ENCODE data around the gene FGF1. TPM values are rescaled to one million over a fixed set of nuclear protein-coding genes. Genes with fewer than 3 reads are reported as not detected.

The FGF1 gene
- total RNA-seq, 3 donors from 2014 or later, result 0.32 to 20.3 (median 6.6) TPM

DNA sequence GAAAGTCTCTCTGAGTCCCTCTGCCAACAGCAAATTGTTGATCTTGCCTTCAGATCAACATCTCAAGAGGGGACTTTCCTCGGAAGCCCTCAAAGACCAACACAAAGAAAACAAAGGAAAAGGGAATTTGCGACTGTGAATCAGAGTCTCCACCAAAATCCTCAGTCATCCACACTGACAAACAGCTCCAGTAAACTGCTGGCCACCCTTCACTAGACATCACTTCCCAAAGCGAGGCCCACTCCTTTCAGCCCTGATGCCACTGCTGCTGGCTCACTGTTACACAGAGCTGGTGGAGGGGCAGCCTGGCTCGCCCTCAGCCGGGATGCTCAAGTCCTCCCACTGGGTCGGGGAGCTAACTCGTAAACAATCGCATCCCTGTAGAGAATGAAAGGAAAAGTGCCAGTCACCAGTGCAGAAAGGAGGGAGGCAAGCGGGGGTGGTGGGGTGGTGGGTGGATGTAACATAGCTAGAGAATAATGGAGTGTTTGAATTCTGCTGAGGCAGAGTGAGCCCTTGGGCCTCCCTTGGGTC lies 1.3 kb downstream of the FGF1 start:
- TF ChIP-seq POLR2A (IDR thresholded peaks at IDR 0.05) (no peak), POLR2AphosphoS5 (IDR thresholded peaks at IDR 0.05) (no peak)
- TF ChIP-seq, protein P1, sequence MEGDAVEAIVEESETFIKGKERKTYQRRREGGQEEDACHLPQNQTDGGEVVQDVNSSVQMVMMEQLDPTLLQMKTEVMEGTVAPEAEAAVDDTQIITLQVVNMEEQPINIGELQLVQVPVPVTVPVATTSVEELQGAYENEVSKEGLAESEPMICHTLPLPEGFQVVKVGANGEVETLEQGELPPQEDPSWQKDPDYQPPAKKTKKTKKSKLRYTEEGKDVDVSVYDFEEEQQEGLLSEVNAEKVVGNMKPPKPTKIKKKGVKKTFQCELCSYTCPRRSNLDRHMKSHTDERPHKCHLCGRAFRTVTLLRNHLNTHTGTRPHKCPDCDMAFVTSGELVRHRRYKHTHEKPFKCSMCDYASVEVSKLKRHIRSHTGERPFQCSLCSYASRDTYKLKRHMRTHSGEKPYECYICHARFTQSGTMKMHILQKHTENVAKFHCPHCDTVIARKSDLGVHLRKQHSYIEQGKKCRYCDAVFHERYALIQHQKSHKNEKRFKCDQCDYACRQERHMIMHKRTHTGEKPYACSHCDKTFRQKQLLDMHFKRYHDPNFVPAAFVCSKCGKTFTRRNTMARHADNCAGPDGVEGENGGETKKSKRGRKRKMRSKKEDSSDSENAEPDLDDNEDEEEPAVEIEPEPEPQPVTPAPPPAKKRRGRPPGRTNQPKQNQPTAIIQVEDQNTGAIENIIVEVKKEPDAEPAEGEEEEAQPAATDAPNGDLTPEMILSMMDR (IDR thresholded peaks at IDR 0.05), result no peak
- peak overlapping the region; percentile 74 to 92 for H3K27ac ChIP-seq
- intact Hi-C loops (cut with DNase I; ENCODE audit: low total_unique reads), result no loop called here
- H3K4me3 ChIP-seq, result peak overlapping the region in 2 of 3 donors; percentile 39 to 54
- H3K36me3 ChIP-seq, result no peaks in the 10 kb centered on the region
- no peaks in the 10 kb centered on the region for H3K9me3 ChIP-seq
- no peaks in the 10 kb centered on the region for H3K27me3 ChIP-seq
- peaks cover 4 to 5% of the 10 kb centered on the region in 2 donors for H3K4me1 ChIP-seq
- DNase-seq (ENCODE audit: low spot score in 2 of 2), result no peak

DNA sequence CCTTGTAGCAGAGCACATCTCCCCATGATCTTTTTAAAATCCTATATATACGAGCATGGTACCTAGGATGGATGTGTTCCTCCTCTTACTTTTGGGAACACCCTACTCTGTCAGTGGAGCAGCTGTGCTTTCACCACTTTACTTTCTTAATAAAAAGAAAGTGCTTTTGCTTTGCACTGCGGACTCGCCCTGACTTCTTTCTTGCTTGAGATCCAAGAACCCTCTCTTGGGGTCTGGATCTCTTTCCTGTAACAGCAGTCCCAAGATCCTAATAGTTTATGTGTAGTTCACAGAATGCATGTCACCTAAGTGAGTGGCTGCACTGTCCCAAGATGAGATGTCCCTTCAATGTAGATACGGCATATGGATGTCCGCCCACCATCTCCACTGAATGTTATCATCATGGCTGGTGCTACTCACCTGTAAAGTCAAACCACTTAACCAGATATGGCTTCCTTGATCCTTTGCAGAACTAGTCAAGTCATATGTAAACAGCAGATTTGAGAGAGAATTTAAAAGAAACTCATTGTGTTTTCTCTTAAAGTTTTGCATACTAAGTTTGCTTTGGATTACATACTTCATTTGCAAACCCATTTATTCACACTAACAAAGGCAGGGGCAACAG lies 1.9 kb downstream of the FGF1 start:
- H3K9me3 ChIP-seq, result no peaks in the 10 kb centered on the region
- no peak for TF ChIP-seq POLR2AphosphoS5 (IDR thresholded peaks at IDR 0.05)
- no peak for TF ChIP-seq POLR2A (IDR thresholded peaks at IDR 0.05)
- TF ChIP-seq, protein P1 (IDR thresholded peaks at IDR 0.05), result no peak
- H3K27ac ChIP-seq, result peak overlapping the region; percentile 74 to 92
- H3K36me3 ChIP-seq, result no peaks in the 10 kb centered on the region
- DNase-seq (ENCODE audit: low spot score in 2 of 2), result no peak
- peak overlapping the region in 2 of 3 donors; percentile 39 to 54 for H3K4me3 ChIP-seq
- no peaks in the 10 kb centered on the region for H3K27me3 ChIP-seq
- intact Hi-C loops (cut with DNase I; ENCODE audit: low total_unique reads), result no loop called here
- H3K4me1 ChIP-seq, result peaks cover 4 to 5% of the 10 kb centered on the region in 2 donors

DNA sequence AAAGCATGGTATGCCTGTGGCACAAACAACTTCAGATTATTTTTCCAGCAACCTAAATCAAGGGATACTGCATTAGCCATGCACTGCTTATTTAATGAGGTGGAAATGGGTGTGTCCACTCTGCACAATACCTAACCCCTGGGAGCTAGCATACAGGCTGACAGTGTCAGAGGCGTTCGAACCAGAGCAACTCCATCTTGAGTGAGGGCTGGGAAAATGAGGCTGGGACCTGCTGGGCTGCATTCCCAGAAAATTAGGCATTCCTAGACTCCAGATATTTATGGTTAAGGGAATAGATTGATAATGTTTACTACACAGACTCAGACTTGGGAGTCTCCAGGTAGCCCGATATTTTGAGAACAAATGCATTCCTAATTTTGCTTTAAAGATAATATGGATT lies 2.8 kb downstream of the FGF1 start:
- Histone ChIP-seq H3K9me3 (no peaks in the 10 kb centered on the region), H3K27me3 (no peaks in the 10 kb centered on the region), H3K4me1 (peaks cover 4 to 5% of the 10 kb centered on the region in 2 donors), H3K36me3 (no peaks in the 10 kb centered on the region), H3K27ac (peak overlapping the region; percentile 30 to 74), H3K4me3 (no peak overlapping the region)
- no peak for DNase-seq (ENCODE audit: low spot score in 2 of 2)
- TF ChIP-seq POLR2A (IDR thresholded peaks at IDR 0.05) (no peak), POLR2AphosphoS5 (IDR thresholded peaks at IDR 0.05) (no peak)
- TF ChIP-seq, protein P1 (IDR thresholded peaks at IDR 0.05), result no peak
- intact Hi-C loops (cut with DNase I; ENCODE audit: low total_unique reads), result no loop called here

DNA sequence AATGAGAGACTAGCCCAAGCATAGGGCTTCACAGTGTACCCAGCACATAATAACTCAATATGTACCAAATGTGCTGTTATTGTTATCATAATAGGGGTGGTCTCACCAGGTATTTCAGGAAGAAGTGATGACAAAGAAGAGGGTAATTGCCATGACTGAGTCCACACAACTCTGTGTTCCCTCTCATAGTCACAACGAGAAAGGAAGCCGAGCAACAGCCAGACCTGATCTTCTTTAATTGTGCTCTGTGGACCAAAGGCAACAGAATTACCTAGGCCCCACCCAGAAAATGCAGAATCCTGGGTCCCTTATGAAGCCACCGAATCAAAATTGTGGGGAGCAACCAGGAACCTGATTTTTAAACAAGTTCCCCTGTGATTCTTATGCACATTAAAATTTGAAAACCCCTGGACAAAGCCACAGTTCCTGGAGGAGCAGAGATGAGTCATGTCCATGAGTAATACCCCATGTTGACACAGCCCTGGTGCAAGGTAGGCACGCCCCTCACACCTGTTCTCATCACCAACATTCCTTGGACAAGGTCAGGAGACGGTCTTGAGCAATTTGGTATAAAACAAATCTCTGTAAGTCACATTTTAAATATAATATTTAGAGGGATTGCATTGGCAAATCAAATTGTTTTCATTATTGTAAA lies 5.2 kb downstream of the FGF1 start:
- peak overlapping the region; percentile 62 to 76 for H3K27ac ChIP-seq
- H3K27me3 ChIP-seq, result no peaks in the 10 kb centered on the region
- intact Hi-C loops (cut with DNase I; ENCODE audit: low total_unique reads), result no loop called here
- H3K36me3 ChIP-seq, result no peaks in the 10 kb centered on the region
- peak in 1 of 2 donors; percentile 81 for DNase-seq (ENCODE audit: low spot score in 2 of 2)
- no peaks in the 10 kb centered on the region for H3K9me3 ChIP-seq
- H3K4me3 ChIP-seq, result no peak overlapping the region
- peaks cover 0 to 5% of the 10 kb centered on the region in 2 donors for H3K4me1 ChIP-seq
- TF ChIP-seq POLR2A (IDR thresholded peaks at IDR 0.05), result no peak
- TF ChIP-seq, protein P1 (IDR thresholded peaks at IDR 0.05), result no peak

DNA sequence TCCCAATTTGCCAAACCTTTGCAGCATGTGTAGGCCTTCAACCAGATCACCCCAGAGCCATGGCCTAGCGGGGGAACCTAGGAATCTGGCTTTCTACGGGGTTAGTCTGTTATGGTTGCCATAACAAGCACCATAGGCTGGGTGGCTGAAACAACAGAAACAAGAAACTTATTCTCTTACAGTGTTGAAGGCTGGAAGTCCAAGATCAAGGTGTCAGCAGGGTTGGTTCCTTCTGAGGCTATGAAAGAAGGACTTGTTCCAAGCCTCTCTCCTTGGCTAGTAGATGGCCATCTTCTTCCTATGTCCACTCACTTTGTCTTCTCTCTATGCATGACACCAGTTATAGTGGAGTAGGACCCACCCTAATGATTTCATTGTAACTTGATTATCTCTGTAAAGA lies 6.1 kb downstream of the FGF1 start:
- Histone ChIP-seq H3K36me3 (no peaks in the 10 kb centered on the region), H3K27me3 (no peaks in the 10 kb centered on the region), H3K4me1 (peaks cover 0 to 5% of the 10 kb centered on the region in 2 donors), H3K9me3 (no peaks in the 10 kb centered on the region), H3K4me3 (no peak overlapping the region), H3K27ac (no peak overlapping the region)
- intact Hi-C loops (cut with DNase I; ENCODE audit: low total_unique reads), result no loop called here
- TF ChIP-seq, protein P1 (IDR thresholded peaks at IDR 0.05), result no peak
- TF ChIP-seq POLR2AphosphoS5 (IDR thresholded peaks at IDR 0.05) (no peak), POLR2A (IDR thresholded peaks at IDR 0.05) (no peak)
- DNase-seq (ENCODE audit: low spot score in 2 of 2), result no peak

Measured in breast epithelium (tissue), 4 donors.